ENCODE data around the gene C3AR1.
A peak's percentile ranks its signal among the peaks of the same experiment; 100 is the strongest.
"Not testable (repeated sequence)": the region's sequence is repeated elsewhere in the genome, so short reads cannot be mapped to it uniquely, and the experiment has no call there.

Gene C3AR1

GRCh38 chr12:8081251-8081920 lies 15.2 kb upstream of the C3AR1 start:
- peaks cover 2% of the 10 kb centered on the region for H3K4me1 ChIP-seq (ENCODE audit: control insufficient read depth, insufficient read depth, low read length)
- H3K27me3 ChIP-seq (ENCODE audit: control insufficient read depth, insufficient read depth, low read length), result no peaks in the 10 kb centered on the region
- H3K36me3 ChIP-seq (ENCODE audit: control insufficient read depth, insufficient read depth, low read length), result no peaks in the 10 kb centered on the region
- H3K4me3 ChIP-seq (ENCODE audit: low read length), result peak overlapping the region; percentile 98
- peak overlapping the region; percentile 92 for H3K27ac ChIP-seq (ENCODE audit: low read depth, low read length)
- peak overlapping the region; percentile 50 for H3K9ac ChIP-seq (ENCODE audit: low read length)

- Histone ChIP-seq H3K4me1 (ENCODE audit: control insufficient read depth, insufficient read depth, low read length) (peaks cover 2% of the 10 kb centered on the region), H3K27ac (ENCODE audit: low read depth, low read length) (no peak overlapping the region), H3K9ac (ENCODE audit: low read length) (no peak overlapping the region), H3K36me3 (ENCODE audit: control insufficient read depth, insufficient read depth, low read length) (no peaks in the 10 kb centered on the region), H3K27me3 (ENCODE audit: control insufficient read depth, insufficient read depth, low read length) (no peaks in the 10 kb centered on the region), H3K4me3 (ENCODE audit: low read length) (no peak overlapping the region)
These were observed 14.0 kb upstream of the C3AR1 start for GRCh38 chr12:8080120-8080519.

DNA sequence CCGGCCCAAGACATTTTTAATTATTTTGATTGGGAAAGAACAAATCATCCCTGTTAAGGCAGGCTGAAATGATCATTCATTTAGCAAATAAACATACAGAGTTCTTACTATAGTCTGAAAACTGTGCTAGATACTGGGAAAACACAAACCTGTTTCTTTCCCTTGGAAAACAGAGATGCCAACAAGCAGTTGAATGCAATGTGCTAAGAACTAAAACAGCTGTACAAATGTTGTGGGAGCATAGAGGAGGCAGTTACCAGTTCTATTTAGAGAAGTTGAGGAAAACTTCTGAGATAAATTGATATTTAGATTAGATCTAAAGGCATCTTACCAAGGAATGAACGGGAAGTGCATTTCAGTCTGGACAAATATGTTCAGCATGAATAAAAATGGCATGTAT lies 12.8 kb upstream of the C3AR1 start:
- Histone ChIP-seq H3K27me3 (ENCODE audit: control insufficient read depth, insufficient read depth, low read length) (no peaks in the 10 kb centered on the region), H3K4me3 (ENCODE audit: low read length) (no peak overlapping the region), H3K9ac (ENCODE audit: low read length) (no peak overlapping the region), H3K4me1 (ENCODE audit: control insufficient read depth, insufficient read depth, low read length) (peaks cover 2% of the 10 kb centered on the region), H3K27ac (ENCODE audit: low read depth, low read length) (no peak overlapping the region), H3K36me3 (ENCODE audit: control insufficient read depth, insufficient read depth, low read length) (no peaks in the 10 kb centered on the region)

DNA sequence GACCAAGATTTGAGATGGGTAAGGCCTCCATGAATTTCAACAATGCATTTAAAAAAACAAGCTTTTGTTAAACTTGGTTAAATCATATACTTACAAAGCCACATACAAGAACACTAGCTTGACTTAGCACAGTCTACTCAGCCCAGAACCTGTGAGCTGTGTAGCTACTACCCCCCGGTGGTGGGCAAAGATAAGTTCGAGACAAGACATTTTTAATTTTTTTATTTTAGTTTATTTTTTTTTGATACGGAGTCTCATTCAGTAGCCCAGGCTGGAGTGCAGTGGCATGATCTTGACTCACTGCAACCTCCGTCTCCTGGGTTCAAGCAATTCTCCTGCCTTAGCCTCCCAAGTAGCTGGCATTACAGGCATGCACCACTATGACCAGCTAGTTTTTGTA lies 12.2 kb upstream of the C3AR1 start:
- H3K27me3 ChIP-seq (ENCODE audit: control insufficient read depth, insufficient read depth, low read length), result no peaks in the 10 kb centered on the region
- H3K27ac ChIP-seq (ENCODE audit: low read depth, low read length), result no peak overlapping the region
- no peaks in the 10 kb centered on the region for H3K36me3 ChIP-seq (ENCODE audit: control insufficient read depth, insufficient read depth, low read length)
- H3K9ac ChIP-seq (ENCODE audit: low read length), result no peak overlapping the region
- no peak overlapping the region for H3K4me3 ChIP-seq (ENCODE audit: low read length)
- peaks cover 2% of the 10 kb centered on the region for H3K4me1 ChIP-seq (ENCODE audit: control insufficient read depth, insufficient read depth, low read length)

GRCh38 chr12:8077207-8077606 lies 11.0 kb upstream of the C3AR1 start:
- H3K27ac ChIP-seq (ENCODE audit: low read depth, low read length), result no peak overlapping the region

GRCh38 chr12:8076366-8076765 lies 10.2 kb upstream of the C3AR1 start:
- Histone ChIP-seq H3K27me3 (ENCODE audit: control insufficient read depth, insufficient read depth, low read length) (no peaks in the 10 kb centered on the region), H3K4me3 (ENCODE audit: low read length) (no peak overlapping the region), H3K4me1 (ENCODE audit: control insufficient read depth, insufficient read depth, low read length) (no peaks in the 10 kb centered on the region), H3K27ac (ENCODE audit: low read depth, low read length) (no peak overlapping the region), H3K9ac (ENCODE audit: low read length) (no peak overlapping the region), H3K36me3 (ENCODE audit: control insufficient read depth, insufficient read depth, low read length) (no peaks in the 10 kb centered on the region)

More at GRCh38 chr12:8077207-8077606, 11.0 kb upstream of the C3AR1 start:
- no peaks in the 10 kb centered on the region for H3K36me3 ChIP-seq (ENCODE audit: control insufficient read depth, insufficient read depth, low read length)
- no peak overlapping the region for H3K9ac ChIP-seq (ENCODE audit: low read length)
- H3K4me1 ChIP-seq (ENCODE audit: control insufficient read depth, insufficient read depth, low read length), result no peaks in the 10 kb centered on the region
- no peaks in the 10 kb centered on the region for H3K27me3 ChIP-seq (ENCODE audit: control insufficient read depth, insufficient read depth, low read length)
- H3K4me3 ChIP-seq (ENCODE audit: low read length), result no peak overlapping the region

- Histone ChIP-seq H3K27me3 (ENCODE audit: control insufficient read depth, insufficient read depth, low read length) (no peaks in the 10 kb centered on the region), H3K4me1 (ENCODE audit: control insufficient read depth, insufficient read depth, low read length) (no peaks in the 10 kb centered on the region), H3K9ac (ENCODE audit: low read length) (no peak overlapping the region), H3K4me3 (ENCODE audit: low read length) (no peak overlapping the region), H3K27ac (ENCODE audit: low read depth, low read length) (no peak overlapping the region), H3K36me3 (ENCODE audit: control insufficient read depth, insufficient read depth, low read length) (no peaks in the 10 kb centered on the region)
These were observed 9.8 kb upstream of the C3AR1 start for GRCh38 chr12:8075935-8076334.

DNA sequence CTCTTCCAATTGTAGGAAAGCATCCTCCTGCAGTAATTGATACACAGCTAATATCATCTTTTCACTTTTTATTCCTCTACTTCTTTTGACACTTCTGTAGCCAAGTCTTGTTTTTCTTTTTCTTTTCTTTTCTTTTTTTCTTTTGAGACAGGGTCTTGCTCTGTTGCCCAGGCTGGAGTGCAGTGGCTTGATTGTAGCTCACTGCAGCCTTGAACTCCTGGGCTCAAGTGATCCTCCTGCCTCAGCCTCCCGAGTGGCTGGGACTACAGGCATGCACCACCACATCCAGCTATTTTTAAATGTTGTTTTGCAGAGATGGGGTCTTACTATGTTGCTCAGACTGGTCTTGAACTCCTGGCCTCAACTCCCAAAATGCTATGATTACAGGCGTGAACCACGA lies 5.7 kb upstream of the C3AR1 start:
- H3K4me1 ChIP-seq (ENCODE audit: control insufficient read depth, insufficient read depth, low read length); H3K36me3 ChIP-seq (ENCODE audit: control insufficient read depth, insufficient read depth, low read length): not testable (repeated sequence)

GRCh38 chr12:8069582-8069981 lies 3.4 kb upstream of the C3AR1 start:
- Histone ChIP-seq H3K9ac (ENCODE audit: low read length) (no peak overlapping the region), H3K27me3 (ENCODE audit: control insufficient read depth, insufficient read depth, low read length) (no peaks in the 10 kb centered on the region), H3K4me3 (ENCODE audit: low read length) (no peak overlapping the region), H3K27ac (ENCODE audit: low read depth, low read length) (no peak overlapping the region), H3K36me3 (ENCODE audit: control insufficient read depth, insufficient read depth, low read length) (no peaks in the 10 kb centered on the region), H3K4me1 (ENCODE audit: control insufficient read depth, insufficient read depth, low read length) (no peaks in the 10 kb centered on the region)

More for the DNA sequence above, 5.7 kb upstream of the C3AR1 start:
- not testable (repeated sequence) for H3K9ac ChIP-seq (ENCODE audit: low read length); H3K4me3 ChIP-seq (ENCODE audit: low read length); H3K27me3 ChIP-seq (ENCODE audit: control insufficient read depth, insufficient read depth, low read length); H3K27ac ChIP-seq (ENCODE audit: low read depth, low read length)

GRCh38 chr12:8064131-8064530 lies 2.0 kb downstream of the C3AR1 start:
- H3K27ac ChIP-seq (ENCODE audit: low read depth, low read length), result no peak overlapping the region

GRCh38 chr12:8058506-8058905 lies 7.7 kb downstream of the C3AR1 start:
- Histone ChIP-seq H3K36me3 (ENCODE audit: control insufficient read depth, insufficient read depth, low read length) (no peaks in the 10 kb centered on the region), H3K27ac (ENCODE audit: low read depth, low read length) (no peak overlapping the region), H3K27me3 (ENCODE audit: control insufficient read depth, insufficient read depth, low read length) (no peaks in the 10 kb centered on the region), H3K9ac (ENCODE audit: low read length) (no peak overlapping the region), H3K4me3 (ENCODE audit: low read length) (no peak overlapping the region), H3K4me1 (ENCODE audit: control insufficient read depth, insufficient read depth, low read length) (no peaks in the 10 kb centered on the region)

More at GRCh38 chr12:8064131-8064530, 2.0 kb downstream of the C3AR1 start:
- H3K4me3 ChIP-seq (ENCODE audit: low read length), result no peak overlapping the region
- H3K36me3 ChIP-seq (ENCODE audit: control insufficient read depth, insufficient read depth, low read length), result no peaks in the 10 kb centered on the region
- no peak overlapping the region for H3K9ac ChIP-seq (ENCODE audit: low read length)
- no peaks in the 10 kb centered on the region for H3K27me3 ChIP-seq (ENCODE audit: control insufficient read depth, insufficient read depth, low read length)
- no peaks in the 10 kb centered on the region for H3K4me1 ChIP-seq (ENCODE audit: control insufficient read depth, insufficient read depth, low read length)

DNA sequence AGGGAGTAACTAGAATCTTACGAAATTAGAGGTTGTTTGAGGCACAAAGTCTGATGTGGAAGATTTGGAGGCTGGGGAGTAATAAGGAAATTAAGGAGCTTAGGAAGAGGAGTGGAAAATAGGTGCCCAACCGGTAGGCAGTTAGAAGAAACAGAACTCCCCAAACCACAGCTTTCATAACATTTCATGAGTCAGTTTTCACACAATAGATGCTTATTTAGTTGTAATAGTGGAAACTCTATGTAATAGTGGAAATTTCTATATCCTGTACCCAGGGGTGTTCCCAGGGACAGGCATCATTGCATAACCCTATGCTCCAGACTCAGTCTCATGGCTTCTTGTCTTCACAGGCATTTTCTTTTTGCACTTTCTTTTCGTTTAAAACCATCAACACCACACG lies 8.3 kb downstream of the C3AR1 start:
- Histone ChIP-seq H3K9ac (ENCODE audit: low read length) (no peak overlapping the region), H3K4me3 (ENCODE audit: low read length) (no peak overlapping the region), H3K27ac (ENCODE audit: low read depth, low read length) (no peak overlapping the region), H3K4me1 (ENCODE audit: control insufficient read depth, insufficient read depth, low read length) (no peaks in the 10 kb centered on the region), H3K36me3 (ENCODE audit: control insufficient read depth, insufficient read depth, low read length) (no peaks in the 10 kb centered on the region), H3K27me3 (ENCODE audit: control insufficient read depth, insufficient read depth, low read length) (no peaks in the 10 kb centered on the region)

- Histone ChIP-seq H3K36me3 (ENCODE audit: control insufficient read depth, insufficient read depth, low read length) (peaks cover 4% of the 10 kb centered on the region), H3K27me3 (ENCODE audit: control insufficient read depth, insufficient read depth, low read length) (no peaks in the 10 kb centered on the region), H3K4me3 (ENCODE audit: low read length) (no peak overlapping the region), H3K27ac (ENCODE audit: low read depth, low read length) (no peak overlapping the region), H3K9ac (ENCODE audit: low read length) (no peak overlapping the region), H3K4me1 (ENCODE audit: control insufficient read depth, insufficient read depth, low read length) (no peaks in the 10 kb centered on the region)
These were observed 8.9 kb downstream of the C3AR1 start for GRCh38 chr12:8057306-8057705.

Data from rectal smooth muscle tissue (tissue), 1 donor.